GM12891 (cell line): ENCODE measurements around the gene MED27.

Experiments used
- POLR2A ChIP-seq: IDR thresholded peaks from 2 replicates; pipeline ENCODE4 v1.6.1; 2011; ENCODE audit warnings: low read depth, low read length, control low read depth
- POLR2AphosphoS5 ChIP-seq: IDR thresholded peaks from 2 replicates; pipeline ENCODE4 v1.6.1; 2011; ENCODE audit warnings: low read depth, low read length, control low read depth

DNA sequence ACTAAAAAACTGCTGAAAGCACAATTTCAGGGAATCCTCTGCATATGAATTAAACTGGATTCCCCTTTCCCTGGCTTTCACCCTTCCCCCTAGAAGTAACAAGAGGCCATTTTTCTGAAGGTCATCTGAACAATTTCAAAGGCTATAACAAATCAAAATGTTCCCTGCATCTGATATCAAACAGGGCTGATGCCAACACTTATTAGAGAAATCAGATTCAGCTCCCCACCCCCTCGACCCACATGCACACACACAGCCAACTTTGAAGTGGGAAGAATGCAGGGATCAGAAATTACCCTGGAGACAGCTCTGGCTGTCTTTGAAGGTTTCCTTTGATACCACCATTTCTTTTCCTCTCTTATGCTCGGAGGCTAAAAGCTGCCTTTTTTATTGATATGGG lies 190.7 kb downstream of the MED27 start:
- no peak for TF ChIP-seq POLR2AphosphoS5
- TF ChIP-seq POLR2A: no peak
